OCI-LY1 (cell line): Measurements from ENCODE around the gene OR51I1.

Experiments
- H2AFZ ChIP-seq: fragments of 200-600 bp; sonication (generic), shearing (Covaris generic); 2 replicates; pipeline ENCODE4 v1.6.0; 2014; ENCODE audit warnings: antibody characterized with exemption, mild to moderate bottlenecking, low read length
- H3F3A ChIP-seq: fragments of 200-600 bp; sonication (generic), shearing (Covaris generic); 2 replicates; pipeline ENCODE4 v1.6.0; 2014; ENCODE audit warnings: mild to moderate bottlenecking, antibody characterized with exemption, low read length, moderate library complexity; ENCODE audit not compliant: insufficient read depth
- H3K27ac ChIP-seq: fragments of 200-600 bp; sonication (generic); 2 replicates; pipeline ENCODE4 v1.5.1; 2014; ENCODE audit warnings: low read length, mixed run types, mild to moderate bottlenecking, low read depth; ENCODE audit not compliant: poor library complexity, severe bottlenecking
- H3K27me3 ChIP-seq: fragments of 200-600 bp; sonication (generic); 2 replicates; pipeline ENCODE4 v1.6.0; 2014; ENCODE audit warnings: antibody characterized with exemption, mild to moderate bottlenecking, low read length, moderate library complexity; ENCODE audit not compliant: insufficient read depth
- H3K36me3 ChIP-seq: fragments of 200-600 bp; sonication (generic); 2 replicates; pipeline ENCODE4 v1.6.1; 2014; ENCODE audit warnings: mild to moderate bottlenecking, antibody characterized with exemption, low read length, moderate library complexity, mixed read lengths; ENCODE audit not compliant: insufficient read depth
- H3K4me1 ChIP-seq: fragments of 200-600 bp; sonication (generic); 2 replicates; pipeline ENCODE4 v1.5.1; 2014; ENCODE audit warnings: mild to moderate bottlenecking, low read length, moderate library complexity; ENCODE audit not compliant: insufficient read depth, severe bottlenecking
- H3K4me2 ChIP-seq: fragments of 200-600 bp; sonication (generic), shearing (Covaris generic); 2 replicates; pipeline ENCODE4 v1.6.1; 2014; ENCODE audit warnings: low read length
- H3K4me3 ChIP-seq: fragments of 200-600 bp; sonication (generic); 2 replicates; pipeline ENCODE4 v1.5.1; 2014; ENCODE audit warnings: low read length, low read depth, mild to moderate bottlenecking, mixed read lengths; ENCODE audit not compliant: poor library complexity, severe bottlenecking
- H3K79me2 ChIP-seq: fragments of 200-600 bp; shearing (Covaris generic); 2 replicates; pipeline ENCODE4 v1.6.1; 2016; ENCODE audit warnings: mixed run types, low read length, mixed read lengths; ENCODE audit not compliant: insufficient read depth
- H3K9ac ChIP-seq: fragments of 200-600 bp; sonication (generic), shearing (Covaris generic); 2 replicates; pipeline ENCODE4 v1.6.1; 2014; ENCODE audit warnings: mild to moderate bottlenecking, low read length, mixed read lengths
- H3K9me2 ChIP-seq: fragments of 200-600 bp; sonication (generic), shearing (Covaris generic); 2 replicates; pipeline ENCODE4 v1.6.1; 2014; ENCODE audit warnings: low read depth, mild to moderate bottlenecking, low read length, mixed read lengths
- H3K9me3 ChIP-seq: fragments of 200-600 bp; shearing (Covaris generic); 2 replicates; pipeline ENCODE4 v1.6.1; 2014; ENCODE audit warnings: low read length, mixed read lengths
- H4K20me1 ChIP-seq: fragments of 200-600 bp; sonication (generic), shearing (Covaris generic); 2 replicates; pipeline ENCODE4 v1.6.0; 2016; ENCODE audit warnings: mild to moderate bottlenecking, low read length; ENCODE audit not compliant: insufficient read depth
- EZH2 ChIP-seq: fragments of 200-600 bp; sonication (generic), shearing (Covaris generic); IDR thresholded peaks from 2 replicates; pipeline ENCODE4 v1.8.0; 2017; ENCODE audit warnings: borderline replicate concordance, mixed run types, mild to moderate bottlenecking, antibody characterized with exemption, low read length, moderate library complexity, mixed read lengths
- TF ChIP-seq, protein P1 (sequence below): fragments of 200-600 bp; sonication (generic), shearing (Covaris generic); IDR thresholded peaks from 2 replicates; pipeline ENCODE4 v1.5.1; 2017; ENCODE audit warnings: mild to moderate bottlenecking, antibody characterized with exemption, low read length, moderate library complexity, mixed read lengths

The OR51I1 gene

DNA sequence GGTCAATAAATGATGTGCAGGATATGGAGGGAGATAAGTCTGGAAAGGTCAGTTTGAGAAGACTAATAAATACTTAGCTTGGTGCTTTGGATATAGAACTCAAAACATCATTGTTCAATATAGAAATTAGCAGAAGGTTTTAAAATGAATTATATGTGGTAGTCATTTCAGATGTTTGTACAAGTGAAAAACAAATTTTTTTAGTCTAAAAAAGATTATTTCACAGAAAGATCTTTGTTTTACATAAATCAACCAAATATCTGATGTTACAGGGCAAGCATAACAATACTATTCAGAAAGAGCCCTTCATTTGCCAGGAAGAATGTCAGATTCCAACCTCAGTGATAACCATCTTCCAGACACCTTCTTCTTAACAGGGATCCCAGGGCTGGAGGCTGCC lies 47.1 kb upstream of the OR51I1 start, which contains the start of gene OR52D1:
TSS of gene OR52D1 (plus strand) at position 301 of the 400 bp plus-strand sequence. CDS start at position 323, 22 bp downstream.
- H3K9ac ChIP-seq = no peak within 1 kb of the TSS
- TF ChIP-seq EZH2 = no peak
- TF ChIP-seq, protein P1, sequence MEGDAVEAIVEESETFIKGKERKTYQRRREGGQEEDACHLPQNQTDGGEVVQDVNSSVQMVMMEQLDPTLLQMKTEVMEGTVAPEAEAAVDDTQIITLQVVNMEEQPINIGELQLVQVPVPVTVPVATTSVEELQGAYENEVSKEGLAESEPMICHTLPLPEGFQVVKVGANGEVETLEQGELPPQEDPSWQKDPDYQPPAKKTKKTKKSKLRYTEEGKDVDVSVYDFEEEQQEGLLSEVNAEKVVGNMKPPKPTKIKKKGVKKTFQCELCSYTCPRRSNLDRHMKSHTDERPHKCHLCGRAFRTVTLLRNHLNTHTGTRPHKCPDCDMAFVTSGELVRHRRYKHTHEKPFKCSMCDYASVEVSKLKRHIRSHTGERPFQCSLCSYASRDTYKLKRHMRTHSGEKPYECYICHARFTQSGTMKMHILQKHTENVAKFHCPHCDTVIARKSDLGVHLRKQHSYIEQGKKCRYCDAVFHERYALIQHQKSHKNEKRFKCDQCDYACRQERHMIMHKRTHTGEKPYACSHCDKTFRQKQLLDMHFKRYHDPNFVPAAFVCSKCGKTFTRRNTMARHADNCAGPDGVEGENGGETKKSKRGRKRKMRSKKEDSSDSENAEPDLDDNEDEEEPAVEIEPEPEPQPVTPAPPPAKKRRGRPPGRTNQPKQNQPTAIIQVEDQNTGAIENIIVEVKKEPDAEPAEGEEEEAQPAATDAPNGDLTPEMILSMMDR = no peak
- no peaks in the 10 kb centered on the region for H3K79me2 ChIP-seq
- no peaks in the 10 kb centered on the region for H3K4me1 ChIP-seq
- no peaks in the 10 kb centered on the region for H3K9me2 ChIP-seq
- no peak within 1 kb of the TSS for H3K27ac ChIP-seq
- no peaks in the 10 kb centered on the region for H3K36me3 ChIP-seq
- no peak within 1 kb of the TSS for H2AFZ ChIP-seq
- no peaks in the 10 kb centered on the region for H3K9me3 ChIP-seq
- H3K4me3 ChIP-seq = no peak within 1 kb of the TSS
- no peak within 1 kb of the TSS for H3K4me2 ChIP-seq
- H4K20me1 ChIP-seq = no peaks in the 10 kb centered on the region
- no peaks in the 10 kb centered on the region for H3F3A ChIP-seq
- no peaks in the 10 kb centered on the region; the same call in 1 of the 2 replicates for H3K27me3 ChIP-seq

DNA sequence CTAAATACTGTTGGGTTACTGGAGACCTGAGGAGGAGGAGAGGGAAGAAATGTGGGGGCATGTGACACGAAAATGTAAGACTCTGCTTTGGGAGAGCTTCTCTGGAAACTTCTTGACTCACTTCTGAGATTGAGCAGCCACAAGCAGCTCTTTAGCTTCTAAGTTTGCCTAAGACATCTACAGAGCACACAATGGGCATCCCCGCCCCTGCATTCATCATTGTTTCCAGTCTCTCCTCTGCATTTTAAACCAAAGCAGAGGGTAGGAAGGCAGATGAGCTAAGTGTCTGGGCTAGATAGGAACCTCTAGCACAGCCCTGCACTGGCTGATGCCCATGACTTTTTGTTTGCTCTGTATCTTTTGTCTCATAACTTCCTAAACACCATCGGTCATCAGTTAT lies 45.1 kb upstream of the OR51I1 start:
- TF ChIP-seq EZH2 = no peak
- H3K9me3 ChIP-seq = no peaks in the 10 kb centered on the region
- H3K36me3 ChIP-seq = no peaks in the 10 kb centered on the region
- H3K27me3 ChIP-seq = no peaks in the 10 kb centered on the region; the same call in 1 of the 2 replicates
- H3K79me2 ChIP-seq = no peaks in the 10 kb centered on the region
- H3F3A ChIP-seq = no peaks in the 10 kb centered on the region
- no peaks in the 10 kb centered on the region for H3K4me1 ChIP-seq
- H3K4me3 ChIP-seq = no peak overlapping the region
- no peaks in the 10 kb centered on the region for H4K20me1 ChIP-seq
- H3K9me2 ChIP-seq = no peaks in the 10 kb centered on the region
- H3K9ac ChIP-seq = no peak overlapping the region
- no peak overlapping the region for H3K4me2 ChIP-seq
- H3K27ac ChIP-seq = no peak overlapping the region
- no peak overlapping the region for H2AFZ ChIP-seq

DNA sequence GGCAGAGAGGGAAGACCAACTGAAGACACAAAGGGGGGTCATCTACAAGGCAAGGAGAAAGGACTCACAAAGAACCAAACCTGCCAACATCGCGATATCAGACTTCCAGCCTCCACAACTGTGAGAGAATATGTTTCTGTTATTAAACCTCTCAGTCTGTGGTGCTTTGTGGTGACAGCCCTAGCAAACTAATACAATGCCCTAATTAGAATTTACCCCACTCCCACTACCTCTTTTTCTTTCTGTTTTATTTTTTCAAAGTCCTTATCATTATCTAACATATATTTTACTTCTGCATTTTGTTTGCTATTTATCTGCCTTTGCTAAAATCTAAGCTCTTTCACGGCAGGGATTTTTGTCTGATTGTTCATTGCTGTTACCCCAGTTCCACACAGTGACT lies 44.7 kb upstream of the OR51I1 start:
- no peaks in the 10 kb centered on the region for H3K9me2 ChIP-seq
- no peaks in the 10 kb centered on the region for H3F3A ChIP-seq
- no peaks in the 10 kb centered on the region for H3K79me2 ChIP-seq
- H4K20me1 ChIP-seq = no peaks in the 10 kb centered on the region
- H3K9ac ChIP-seq = no peak overlapping the region
- H3K36me3 ChIP-seq = no peaks in the 10 kb centered on the region
- H3K27ac ChIP-seq = no peak overlapping the region
- no peaks in the 10 kb centered on the region for H3K4me1 ChIP-seq
- TF ChIP-seq, protein P1 = no peak
- TF ChIP-seq EZH2 = no peak
- no peak overlapping the region for H3K4me3 ChIP-seq
- no peak overlapping the region for H3K4me2 ChIP-seq
- no peaks in the 10 kb centered on the region; the same call in 1 of the 2 replicates for H3K27me3 ChIP-seq
- H3K9me3 ChIP-seq = no peaks in the 10 kb centered on the region
- H2AFZ ChIP-seq = no peak overlapping the region

DNA sequence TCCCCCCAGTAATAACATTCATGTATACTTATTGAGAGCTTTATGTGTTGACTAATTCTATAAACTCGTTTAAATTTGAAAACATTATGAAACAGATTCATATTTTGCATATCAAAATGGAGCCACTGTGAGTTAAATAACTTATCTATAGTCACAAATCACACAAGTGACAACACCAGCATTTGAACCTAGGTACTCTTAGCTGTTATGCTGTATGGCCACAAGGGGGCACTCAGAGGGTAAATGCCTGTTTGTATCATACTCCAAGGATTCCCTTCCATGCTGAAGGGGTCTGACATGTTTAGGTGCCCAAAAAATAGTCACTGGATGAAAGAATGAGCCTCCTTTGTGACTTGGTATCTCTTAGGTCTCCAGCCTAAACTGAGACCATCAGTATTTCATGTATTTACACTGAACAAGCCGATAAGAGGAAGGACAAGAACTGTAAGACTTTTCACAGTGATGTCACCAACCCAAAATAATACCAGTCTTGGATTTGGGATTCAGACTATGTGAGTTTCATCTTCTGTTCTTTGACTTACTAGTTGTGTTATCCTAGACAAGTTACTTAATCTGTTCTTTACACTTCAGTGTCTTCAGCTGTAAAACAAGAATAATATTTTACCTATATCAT lies 35.0 kb upstream of the OR51I1 start:
- Histone ChIP-seq H4K20me1 (no peaks in the 10 kb centered on the region), H3K36me3 (no peaks in the 10 kb centered on the region), H3K79me2 (no peaks in the 10 kb centered on the region), H3K27ac (no peak overlapping the region), H3K4me3 (no peak overlapping the region), H3K9ac (no peak overlapping the region), H3K27me3 (no peaks in the 10 kb centered on the region), H3K9me3 (no peaks in the 10 kb centered on the region), H2AFZ (no peak overlapping the region), H3K4me1 (no peaks in the 10 kb centered on the region), H3K9me2 (no peaks in the 10 kb centered on the region), H3F3A (no peaks in the 10 kb centered on the region), H3K4me2 (no peak overlapping the region)
- TF ChIP-seq, protein P1 = peak; percentile 85
- no peak for TF ChIP-seq EZH2
